HG03135 (cell line): ENCODE results near the gene LAMA2.
"Not testable (repeated sequence)": the region's sequence is repeated elsewhere in the genome, so short reads cannot be mapped to it uniquely, and the experiment has no call there.

Experiments
- ATAC-seq: cut with Tn5 transposase; IDR thresholded peaks from one replicate; pipeline ENCODE4 v1.9.1; 2021; ENCODE audit warnings: mild to moderate bottlenecking, moderate library complexity; ENCODE audit not compliant: unreplicated experiment

Gene LAMA2

DNA sequence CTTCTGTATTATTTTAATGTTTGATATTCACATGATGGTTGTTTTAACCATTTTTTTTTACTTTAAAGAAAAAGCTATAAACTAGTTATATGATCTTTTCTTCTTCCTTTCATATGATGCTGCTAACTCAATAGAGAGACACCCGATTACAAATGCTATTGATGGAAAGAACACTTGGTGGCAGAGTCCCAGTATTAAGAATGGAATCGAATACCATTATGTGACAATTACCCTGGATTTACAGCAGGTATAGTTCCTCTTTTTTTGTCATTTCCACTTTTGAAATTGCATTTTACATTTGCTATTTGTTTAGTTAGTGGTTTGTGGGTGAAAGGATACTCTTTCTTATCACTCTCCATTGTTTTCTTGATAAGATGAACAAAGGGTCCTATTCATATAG lies 176.7 kb downstream of the LAMA2 start:
- no peak for ATAC-seq

DNA sequence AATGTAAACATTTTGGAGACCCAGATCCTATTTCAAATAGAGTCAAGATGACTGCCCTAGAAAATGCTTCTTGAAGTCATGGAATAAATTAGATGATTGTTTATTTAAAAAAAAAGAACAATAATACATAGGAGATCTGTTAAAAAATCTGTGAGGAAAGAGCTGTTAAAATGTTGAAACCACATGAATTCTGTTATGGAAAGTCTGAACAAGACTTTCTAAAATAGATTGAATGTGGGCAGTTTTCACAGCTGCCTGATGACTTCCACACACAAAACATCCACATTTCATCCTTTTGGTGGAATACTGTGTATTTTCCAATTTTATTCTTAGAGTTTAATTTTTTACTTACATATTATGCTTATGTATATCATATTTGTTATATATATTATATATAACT lies 186.1 kb downstream of the LAMA2 start:
- ATAC-seq: no peak

DNA sequence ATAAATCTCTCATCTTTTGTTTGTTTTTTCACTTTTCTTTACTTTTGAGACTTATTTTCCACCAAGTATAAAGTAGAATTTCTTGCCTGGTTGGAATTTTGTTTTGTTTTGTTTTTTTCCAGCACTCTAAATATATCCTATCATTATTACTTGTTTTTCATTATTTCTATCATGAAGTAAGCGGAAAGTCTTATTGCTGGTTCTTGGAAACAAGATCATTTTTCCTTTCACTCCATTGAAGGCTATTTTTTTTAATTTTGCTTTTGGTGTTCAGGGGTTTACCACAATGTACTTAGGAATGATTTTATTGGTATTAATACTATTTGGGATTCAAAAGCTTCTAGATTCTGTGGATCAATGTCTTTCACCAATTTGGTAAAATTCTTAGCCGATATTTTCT lies 190.1 kb downstream of the LAMA2 start:
- ATAC-seq: no peak

DNA sequence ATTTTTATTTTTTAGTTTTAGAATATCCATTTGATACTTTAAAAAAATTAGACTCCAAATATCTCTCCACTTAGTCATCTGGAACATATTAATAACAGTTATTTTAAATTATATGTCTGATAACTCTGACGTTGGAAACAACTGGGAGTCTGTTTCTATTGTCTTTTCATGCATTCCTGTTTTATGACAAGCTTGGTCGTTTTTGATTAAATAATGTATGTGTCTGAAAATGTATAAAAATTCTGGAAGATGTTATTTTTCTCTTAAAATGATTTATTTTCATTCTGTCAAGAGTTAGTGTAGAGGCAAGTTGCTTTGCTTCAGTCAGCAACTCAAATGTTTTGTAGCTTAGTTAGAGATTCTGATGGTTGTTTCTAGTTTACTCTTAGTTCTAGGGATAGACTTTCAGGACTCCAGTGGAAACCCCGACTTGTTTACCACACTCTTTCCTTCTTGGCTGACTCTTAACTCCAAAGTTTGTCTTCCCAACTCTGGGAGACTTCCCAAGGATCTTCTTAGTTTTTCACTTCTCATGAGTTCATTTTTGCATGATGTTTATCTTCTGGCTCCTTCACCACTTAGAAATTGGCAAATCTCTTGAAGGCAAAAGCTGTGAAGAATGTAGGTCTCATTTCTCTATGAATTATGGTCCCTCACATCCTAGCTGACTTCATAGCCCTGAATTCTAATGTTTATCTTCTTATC lies 190.9 kb downstream of the LAMA2 start:
- ATAC-seq: no peak

DNA sequence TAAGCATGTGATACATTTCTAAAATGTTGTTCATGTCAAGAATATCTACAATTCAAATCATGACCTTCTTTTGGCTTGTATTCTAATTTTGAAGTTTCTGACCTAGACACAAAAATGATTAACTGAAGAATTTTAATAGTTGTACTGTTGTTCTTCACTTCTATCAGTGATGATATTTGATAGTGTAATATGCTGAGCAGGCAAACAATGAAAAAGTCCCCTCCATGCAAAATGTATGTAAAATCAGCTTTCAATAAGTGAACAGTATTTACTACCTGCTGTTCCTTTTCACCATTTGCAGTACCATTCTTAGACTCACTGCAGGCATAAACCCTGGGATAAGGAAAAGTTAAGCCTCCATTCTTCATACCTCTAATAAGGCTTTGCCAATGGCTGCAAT lies 201.5 kb downstream of the LAMA2 start:
- ATAC-seq: no peak

DNA sequence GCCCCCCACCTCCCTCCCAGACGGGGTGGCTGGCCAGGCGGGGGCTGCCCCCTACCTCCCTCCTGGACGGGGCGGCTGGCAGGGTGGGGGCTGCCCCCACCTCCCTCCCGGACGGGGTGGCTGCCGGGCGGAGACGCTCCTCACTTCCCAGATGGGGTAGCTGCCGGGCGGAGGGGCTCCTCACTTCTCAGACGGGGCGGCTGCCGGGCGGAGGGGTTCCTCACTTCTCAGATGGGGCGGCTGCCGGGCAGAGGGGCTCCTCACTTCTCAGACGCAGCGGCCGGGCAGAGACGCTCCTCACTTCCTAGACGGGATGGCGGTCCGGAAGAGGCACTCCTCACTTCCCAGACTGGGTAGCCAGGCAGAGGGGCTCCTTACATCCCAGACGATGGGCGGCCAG lies 205.5 kb downstream of the LAMA2 start:
- ATAC-seq: not testable (repeated sequence)

DNA sequence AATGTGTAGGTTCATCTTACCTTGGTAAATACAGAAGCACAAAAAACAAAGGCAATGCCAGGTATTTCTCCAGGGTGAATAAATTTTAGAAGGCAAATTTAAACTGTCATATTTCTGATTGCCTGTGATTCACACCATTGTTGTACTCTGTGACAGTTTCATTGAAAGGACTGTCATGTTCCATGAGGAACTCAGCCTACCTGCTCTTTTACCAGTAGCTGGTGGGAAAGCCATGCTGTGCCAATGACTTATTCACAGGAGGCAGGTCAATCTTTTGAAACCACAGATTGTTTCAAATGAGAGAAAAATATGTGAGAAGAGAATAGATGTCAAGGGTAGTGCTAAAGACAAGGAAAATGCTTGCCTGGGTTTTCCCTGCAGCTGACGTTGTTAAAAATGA lies 206.4 kb downstream of the LAMA2 start:
- ATAC-seq: no peak

DNA sequence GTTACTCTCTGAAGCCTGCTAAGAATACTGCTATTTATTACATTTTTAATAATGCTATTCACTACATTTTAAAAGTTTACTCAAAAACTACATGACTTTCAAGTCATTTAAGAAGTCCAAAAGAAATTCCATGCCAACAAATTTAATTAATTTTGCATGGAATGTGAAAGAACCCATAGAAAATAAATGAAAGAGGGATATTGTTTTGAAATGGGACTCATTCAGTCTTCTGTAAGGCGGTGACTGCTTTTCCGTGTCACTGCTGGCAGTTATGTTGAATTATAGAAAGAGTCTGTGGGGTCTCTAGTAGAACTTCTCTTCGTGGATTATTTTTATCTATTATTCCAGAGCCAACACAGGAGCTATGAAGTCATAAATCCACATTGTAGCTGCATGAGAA lies 211.2 kb downstream of the LAMA2 start:
- ATAC-seq: no peak

DNA sequence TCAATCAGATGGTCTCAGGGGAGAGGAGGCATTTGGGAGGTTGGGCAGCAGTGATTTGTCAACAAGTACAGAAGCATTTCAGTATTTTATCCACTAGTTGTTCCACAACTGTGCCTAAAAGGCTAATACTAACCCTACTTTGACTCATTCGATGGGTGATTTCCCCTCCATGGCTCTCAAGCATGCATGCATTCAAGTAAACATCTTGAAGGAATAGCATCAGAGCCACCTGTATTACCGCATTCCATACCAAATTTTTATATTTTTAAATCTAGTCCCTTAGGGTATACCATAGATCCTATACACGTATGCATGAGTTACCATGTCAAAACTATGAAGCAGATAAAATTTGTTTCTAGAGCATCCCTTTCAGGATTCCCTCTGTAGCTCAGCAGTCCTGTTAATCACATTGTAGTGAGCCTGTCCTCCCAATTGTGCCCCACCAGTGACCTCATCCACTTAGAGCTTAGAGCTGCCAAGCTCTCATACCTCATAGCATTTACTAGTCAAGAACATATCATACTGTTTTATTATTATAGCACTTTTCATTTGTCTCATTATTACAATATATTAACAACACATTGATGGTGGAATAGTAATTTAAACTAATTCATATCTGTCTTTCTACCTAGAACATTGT lies 213.8 kb downstream of the LAMA2 start:
- no peak for ATAC-seq

DNA sequence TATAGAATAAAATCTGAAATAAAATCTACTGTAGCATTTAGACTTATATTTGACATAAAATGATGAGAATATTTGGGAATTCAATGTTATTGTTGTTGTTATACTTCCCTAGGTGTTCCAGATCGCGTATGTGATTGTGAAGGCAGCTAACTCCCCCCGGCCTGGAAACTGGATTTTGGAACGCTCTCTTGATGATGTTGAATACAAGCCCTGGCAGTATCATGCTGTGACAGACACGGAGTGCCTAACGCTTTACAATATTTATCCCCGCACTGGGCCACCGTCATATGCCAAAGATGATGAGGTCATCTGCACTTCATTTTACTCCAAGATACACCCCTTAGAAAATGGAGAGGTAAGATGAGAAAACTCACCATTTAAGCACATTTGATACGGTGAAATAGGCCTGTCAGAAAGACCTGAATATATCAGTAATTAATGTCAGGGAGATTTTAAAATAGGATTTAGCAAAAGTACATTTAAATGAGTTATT lies 215.2 kb downstream of the LAMA2 start:
- ATAC-seq: no peak

DNA sequence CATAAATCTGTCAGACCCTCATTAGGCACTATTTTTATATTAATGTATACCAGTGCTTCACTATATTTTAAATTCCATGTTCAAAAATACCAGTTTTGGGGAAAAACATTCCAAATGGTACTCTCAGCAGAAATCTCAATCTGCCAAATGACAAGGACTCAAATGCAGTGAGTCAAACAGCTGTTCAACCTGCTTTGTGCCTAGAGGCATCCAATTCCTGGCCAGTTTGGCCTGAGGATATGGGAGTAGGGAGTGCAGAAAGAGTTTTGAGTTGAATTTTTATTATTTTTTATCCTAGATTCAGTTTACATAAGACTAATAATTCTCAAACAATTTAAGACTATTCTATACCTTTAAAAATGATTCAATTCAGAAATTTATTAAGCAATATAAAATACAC lies 216.8 kb downstream of the LAMA2 start:
- no peak for ATAC-seq

DNA sequence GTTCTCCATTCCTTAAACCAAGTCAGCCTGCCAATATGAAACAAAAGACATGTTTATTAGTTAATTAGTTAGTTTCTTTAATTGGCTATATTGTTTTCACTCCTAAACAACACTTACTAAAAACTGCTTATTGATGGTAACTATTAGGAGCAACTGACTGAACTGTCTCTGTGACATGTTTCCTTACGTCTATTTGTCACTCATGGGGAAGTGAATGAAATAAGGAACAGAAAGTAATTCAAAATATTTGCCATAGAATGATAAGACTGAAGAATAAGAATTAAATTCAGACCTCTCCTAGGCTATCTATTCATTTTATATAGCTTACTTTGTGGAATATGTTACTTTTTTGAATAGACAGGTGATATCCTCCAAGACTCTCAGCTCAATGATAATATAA lies 217.2 kb downstream of the LAMA2 start:
- ATAC-seq: no peak

DNA sequence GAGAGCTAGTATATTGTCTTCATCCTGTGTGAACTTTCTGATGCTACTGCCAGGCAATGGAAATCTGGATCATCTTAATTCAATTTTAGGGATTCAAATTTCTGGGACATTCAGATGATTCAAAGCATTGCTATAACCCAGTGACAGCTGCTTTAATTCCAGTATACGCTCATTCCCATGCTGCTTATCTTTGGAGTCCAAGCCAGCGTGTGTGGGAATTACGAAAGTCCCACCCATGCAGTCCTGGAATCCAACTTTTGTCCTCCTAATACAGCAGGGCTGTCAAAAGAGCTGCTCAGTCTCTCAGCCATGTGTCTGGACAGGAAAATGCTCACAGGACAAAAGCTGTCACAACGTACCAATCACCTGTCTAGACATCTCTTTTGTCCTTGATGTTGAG lies 219.8 kb downstream of the LAMA2 start:
- no peak for ATAC-seq

DNA sequence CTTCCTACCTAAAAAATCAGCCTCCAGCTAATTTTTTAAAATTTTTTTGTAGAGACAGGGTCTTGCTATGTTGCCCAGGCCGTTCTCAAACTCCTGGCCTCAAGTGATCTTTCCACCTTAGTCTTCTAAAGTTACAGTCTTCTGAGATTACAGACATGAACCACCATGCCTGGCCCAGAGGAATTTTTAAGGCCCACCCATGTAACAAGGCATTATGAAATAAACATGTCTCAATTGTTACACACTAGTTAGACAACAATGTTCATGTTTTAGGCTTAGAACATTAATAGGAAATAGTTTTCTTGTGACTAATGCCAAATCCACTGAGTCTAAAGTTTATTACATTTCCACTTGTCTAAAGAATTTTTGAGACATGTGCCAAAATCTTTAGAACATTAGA lies 221.2 kb downstream of the LAMA2 start:
- no peak for ATAC-seq

DNA sequence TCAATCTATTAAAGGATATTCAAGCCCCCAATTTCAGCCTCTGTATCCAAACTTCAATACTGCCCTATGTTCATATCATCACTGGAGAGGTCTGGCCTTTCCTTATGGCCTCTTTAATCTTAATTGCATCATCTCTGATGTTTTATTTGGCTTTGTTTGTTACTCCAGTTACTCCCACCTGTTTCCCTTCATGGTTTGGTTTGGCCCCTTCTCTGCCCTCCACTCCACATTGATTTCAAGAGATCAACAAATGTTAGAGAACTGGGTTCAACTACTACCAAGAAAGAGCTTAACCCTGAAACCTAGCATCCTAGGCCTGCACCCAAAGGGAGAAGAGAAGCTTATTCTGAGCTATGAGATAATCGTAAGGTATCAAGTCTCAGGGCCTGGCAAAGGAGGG lies 221.6 kb downstream of the LAMA2 start:
- ATAC-seq: no peak

DNA sequence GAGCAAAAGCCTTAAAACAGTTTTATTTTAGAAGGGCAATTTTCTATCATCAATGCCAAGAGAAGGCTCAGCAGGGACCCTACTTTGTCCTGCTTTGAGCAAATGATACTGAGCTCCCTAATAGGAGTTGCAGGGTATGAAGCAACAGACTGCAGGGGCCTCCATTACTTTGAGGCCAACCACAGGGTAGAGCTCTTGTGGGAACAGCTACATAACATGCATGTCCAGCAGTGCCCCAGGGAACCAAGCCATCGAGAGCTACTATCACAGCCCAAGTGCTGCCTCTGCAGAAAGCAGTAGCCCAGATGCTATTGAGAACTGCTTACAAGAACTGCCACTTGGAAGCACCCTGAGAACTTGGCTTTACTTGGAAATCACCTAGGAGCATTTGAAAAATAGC lies 222.1 kb downstream of the LAMA2 start:
- ATAC-seq: no peak

DNA sequence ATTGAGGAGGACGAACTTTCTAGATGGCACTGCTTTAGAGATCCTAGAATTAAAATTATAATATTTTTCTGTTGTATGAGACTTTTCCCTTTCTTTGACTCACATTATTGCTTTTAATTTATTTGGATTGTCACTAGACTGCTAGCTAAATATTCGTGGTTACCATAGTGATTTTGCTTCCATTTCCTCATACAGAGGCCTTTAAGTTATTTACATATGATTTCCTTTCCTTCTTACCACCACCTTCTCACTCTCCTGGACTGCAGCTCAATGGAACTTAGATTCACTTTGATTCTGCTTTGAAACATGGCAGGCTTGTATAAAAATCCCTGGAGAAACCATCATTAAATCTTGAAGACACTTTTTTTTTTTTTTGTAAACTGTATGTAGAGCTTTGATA lies 222.9 kb downstream of the LAMA2 start:
- ATAC-seq: no peak

DNA sequence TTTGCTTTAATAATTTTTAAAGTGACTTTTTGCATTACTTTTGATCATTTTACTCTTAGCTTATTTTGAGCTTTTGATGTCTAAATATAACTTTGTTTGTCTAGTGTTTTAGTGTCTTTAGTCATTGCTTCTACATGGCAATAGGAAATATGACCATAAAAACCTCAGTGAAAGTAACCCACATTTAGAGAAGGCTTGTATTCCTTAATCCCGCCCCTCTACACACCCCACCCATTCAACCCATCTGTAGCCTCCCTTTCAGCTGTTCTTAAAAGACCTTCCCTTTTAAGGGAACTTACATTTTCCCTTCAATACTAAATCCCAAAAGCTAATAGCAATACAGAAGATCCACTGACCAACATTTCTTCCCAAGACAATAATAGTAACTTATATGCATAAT lies 225.4 kb downstream of the LAMA2 start:
- no peak for ATAC-seq

DNA sequence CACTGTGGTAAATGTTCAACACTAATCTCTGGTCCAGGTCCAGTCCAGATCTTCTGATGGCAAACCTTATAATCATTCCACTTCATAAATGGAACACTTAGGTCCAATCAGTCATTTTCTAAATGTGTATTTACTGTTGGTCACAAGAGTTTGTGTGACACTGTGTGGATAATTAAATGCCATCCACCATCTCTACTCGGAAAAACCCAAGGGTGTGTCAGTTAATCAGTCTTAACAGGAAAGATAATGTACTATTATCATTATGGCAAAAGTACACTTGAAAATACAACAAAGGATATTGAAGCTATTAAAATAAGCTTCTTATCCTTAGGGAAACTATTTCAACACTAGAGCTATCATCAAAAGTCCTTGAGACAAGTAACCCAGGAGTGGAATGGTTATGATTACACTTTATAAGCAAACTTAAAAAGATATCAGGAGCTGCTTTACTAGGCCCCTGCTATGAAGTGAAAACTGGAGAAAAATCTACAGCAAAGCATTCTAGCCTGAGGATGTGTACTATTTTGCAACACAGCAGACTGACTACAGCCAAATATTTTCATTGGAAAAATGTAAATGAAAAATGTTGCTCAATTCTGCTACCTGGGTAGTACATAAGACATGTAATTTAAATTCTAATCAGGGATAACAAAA lies 227.9 kb downstream of the LAMA2 start:
- ATAC-seq: no peak

DNA sequence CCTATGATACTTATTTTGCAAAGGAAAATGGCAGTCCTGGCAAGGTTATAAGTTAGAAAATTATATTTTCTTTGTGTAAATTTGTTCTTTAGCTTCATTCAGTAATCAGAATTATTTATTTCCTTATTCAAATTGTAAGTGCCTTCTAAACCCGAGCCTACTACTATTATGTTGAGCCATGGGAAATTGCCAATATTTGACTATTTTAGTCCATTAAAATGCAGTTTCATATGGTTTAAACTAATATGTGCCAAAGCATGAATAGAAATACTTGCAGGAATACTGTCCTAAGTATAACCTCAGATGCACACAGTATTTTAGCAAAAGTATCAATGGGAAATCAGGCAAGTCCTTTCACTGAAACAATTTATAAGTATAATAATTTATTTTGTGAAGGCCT lies 228.4 kb downstream of the LAMA2 start:
- ATAC-seq: no peak

DNA sequence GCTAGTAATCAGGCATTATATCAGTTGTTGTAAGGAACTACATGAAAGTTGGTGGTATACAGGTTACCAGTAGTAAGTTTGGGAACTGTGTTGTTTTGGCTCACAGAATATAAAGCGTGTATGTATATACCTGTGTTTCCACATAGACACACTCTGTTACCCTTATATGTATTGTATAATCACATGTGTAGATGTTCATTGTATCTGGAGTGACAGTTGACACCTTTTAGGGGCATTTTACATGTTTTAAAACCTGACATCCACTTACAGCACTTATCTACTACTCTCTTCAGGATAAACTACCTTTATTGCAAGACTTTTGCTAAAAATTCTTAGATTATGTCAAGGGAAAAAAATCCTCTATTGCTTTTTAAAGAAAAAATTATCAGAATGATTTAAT lies 228.9 kb downstream of the LAMA2 start:
- no peak for ATAC-seq

DNA sequence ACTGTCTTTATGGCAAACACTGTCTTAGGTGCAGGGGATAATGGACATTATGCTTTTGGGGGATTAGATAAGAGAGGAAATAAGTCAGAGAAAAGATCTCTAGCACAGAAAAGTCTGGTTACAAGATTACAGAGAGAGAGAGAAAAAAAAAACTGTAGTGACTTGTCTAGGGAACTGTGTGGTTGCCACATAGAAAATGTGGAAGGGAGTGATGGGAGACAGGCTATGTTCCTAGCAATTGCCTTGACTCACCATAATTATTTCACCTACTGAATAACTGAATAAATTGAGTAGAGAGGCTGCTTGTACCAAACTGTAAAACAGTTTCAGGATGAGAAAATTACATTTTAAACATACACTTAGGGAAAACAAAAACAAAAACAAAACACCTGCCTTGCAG lies 229.7 kb downstream of the LAMA2 start:
- ATAC-seq: no peak
